ENCODE data around the gene GUCY1A2. TPM values are rescaled to one million over a fixed set of nuclear protein-coding genes. Genes with fewer than 3 reads are reported as not detected.

GUCY1A2 gene
- total RNA-seq, 2 donors from 2014 or later, result 4.4 to 6.3 TPM

- Histone ChIP-seq H3K4me3 (no peak overlapping the region), H3K27ac (no peak overlapping the region), H3K36me3 (replicated peaks in 1 of 2; ENCODE audit: insufficient read depth in 1 of 2, low read depth in 2 of 2) (no peaks in the 10 kb centered on the region), H3K4me1 (no peaks in the 10 kb centered on the region), H3K27me3 (no peaks in the 10 kb centered on the region), H3K9me3 (no peaks in the 10 kb centered on the region)
- TF ChIP-seq CTCF (IDR thresholded peaks at IDR 0.05) (no peak), POLR2A (IDR thresholded peaks at IDR 0.05) (no peak)
- DNase-seq, result no peak
- 70 to 75% methylated on average over 7 of the region's 7 CpGs for WGBS, 2 donors
- intact Hi-C loops (cut with DNase I), result no loop called here
- no peak for ATAC-seq
Measured at GRCh38 chr11:106879832-106880546, 138.3 kb downstream of the GUCY1A2 start.

- no peaks in the 10 kb centered on the region for H3K4me1 ChIP-seq
- H3K27me3 ChIP-seq, result no peaks in the 10 kb centered on the region
- no peak overlapping the region for H3K4me3 ChIP-seq
- intact Hi-C loops (cut with DNase I), result no loop called here
- 82 to 84% methylated on average over 3 of the region's 3 CpGs for whole genome bisulfite sequencing, 2 donors
- no peak overlapping the region for H3K27ac ChIP-seq
- H3K36me3 ChIP-seq (replicated peaks in 1 of 2; ENCODE audit: insufficient read depth in 1 of 2, low read depth in 2 of 2), result no peaks in the 10 kb centered on the region
- TF ChIP-seq CTCF (IDR thresholded peaks at IDR 0.05), result no peak
- no peak for TF ChIP-seq POLR2A (IDR thresholded peaks at IDR 0.05)
- DNase-seq, result no peak
- H3K9me3 ChIP-seq, result no peaks in the 10 kb centered on the region
- ATAC-seq, result no peak
Measured at GRCh38 chr11:106879029-106879428, 139.2 kb downstream of the GUCY1A2 start.

GRCh38 chr11:106875013-106875412, 143.3 kb downstream of the GUCY1A2 start:
- no peaks in the 10 kb centered on the region for H3K4me1 ChIP-seq
- no peaks in the 10 kb centered on the region for H3K36me3 ChIP-seq (replicated peaks in 1 of 2; ENCODE audit: insufficient read depth in 1 of 2, low read depth in 2 of 2)
- H3K9me3 ChIP-seq, result no peaks in the 10 kb centered on the region
- no peaks in the 10 kb centered on the region for H3K27me3 ChIP-seq
- DNase-seq, result no peak
- TF ChIP-seq CTCF (IDR thresholded peaks at IDR 0.05), result no peak
- TF ChIP-seq POLR2A (IDR thresholded peaks at IDR 0.05), result no peak
- no peak overlapping the region for H3K27ac ChIP-seq
- intact Hi-C loops (cut with DNase I), result no loop called here
- no peak for ATAC-seq
- no peak overlapping the region for H3K4me3 ChIP-seq

- Histone ChIP-seq H3K9me3 (no peaks in the 10 kb centered on the region), H3K27me3 (no peaks in the 10 kb centered on the region), H3K36me3 (replicated peaks in 1 of 2; ENCODE audit: insufficient read depth in 1 of 2, low read depth in 2 of 2) (no peaks in the 10 kb centered on the region), H3K4me1 (no peaks in the 10 kb centered on the region), H3K27ac (no peak overlapping the region), H3K4me3 (no peak overlapping the region)
- TF ChIP-seq CTCF (IDR thresholded peaks at IDR 0.05) (no peak), POLR2A (IDR thresholded peaks at IDR 0.05) (no peak)
- DNase-seq (no peak), ATAC-seq (no peak)
- intact Hi-C loops (cut with DNase I), result no loop called here
Measured at GRCh38 chr11:106872246-106872645, 146.0 kb downstream of the GUCY1A2 start.

- DNase-seq (no peak), ATAC-seq (no peak)
- H3K27me3 ChIP-seq, result no peaks in the 10 kb centered on the region
- no peak overlapping the region for H3K4me3 ChIP-seq
- no peaks in the 10 kb centered on the region for H3K36me3 ChIP-seq (replicated peaks in 1 of 2; ENCODE audit: insufficient read depth in 1 of 2, low read depth in 2 of 2)
- no peaks in the 10 kb centered on the region for H3K9me3 ChIP-seq
- intact Hi-C loops (cut with DNase I), result no loop called here
- H3K27ac ChIP-seq, result no peak overlapping the region
- TF ChIP-seq CTCF (IDR thresholded peaks at IDR 0.05), result no peak
- TF ChIP-seq POLR2A (IDR thresholded peaks at IDR 0.05), result no peak
- H3K4me1 ChIP-seq, result no peaks in the 10 kb centered on the region
Measured at GRCh38 chr11:106858200-106858599, 160.1 kb downstream of the GUCY1A2 start.

Data from body of pancreas (tissue), 4 donors.